HUES48 (cell line): ENCODE results near the gene MT2A.

Experiments used
- H3K27ac ChIP-seq: one replicate; pipeline ENCODE4 v1.7.0; 2013; ENCODE audit warnings: low read depth, low read length, inconsistent platforms
- H3K27me3 ChIP-seq: 2 replicates; pipeline ENCODE4 v1.6.1; 2013; ENCODE audit warnings: mild to moderate bottlenecking, low read length; ENCODE audit not compliant: control insufficient read depth, insufficient read depth
- H3K36me3 ChIP-seq: 2 replicates; pipeline ENCODE4 v1.6.1; 2013; ENCODE audit warnings: low read length; ENCODE audit not compliant: control insufficient read depth, insufficient read depth
- H3K4me1 ChIP-seq: 2 replicates; pipeline ENCODE4 v1.6.1; 2013; ENCODE audit warnings: mild to moderate bottlenecking, low read length; ENCODE audit not compliant: control insufficient read depth, insufficient read depth
- H3K4me3 ChIP-seq: 2 replicates; pipeline ENCODE4 v1.5.1; 2013; ENCODE audit warnings: mild to moderate bottlenecking, low read depth, low read length
- H3K9ac ChIP-seq: 2 replicates; pipeline ENCODE4 v1.6.1; 2013; ENCODE audit warnings: mild to moderate bottlenecking, low read depth, low read length, moderate library complexity
- H3K9me3 ChIP-seq: 2 replicates; pipeline ENCODE4 v1.6.1; 2013; ENCODE audit warnings: low read length; ENCODE audit not compliant: control insufficient read depth, insufficient read depth

MT2A gene

GRCh38 chr16:56657555-56658326 is 49.4 kb downstream of the MT2A start, which contains the start of gene MT1F:
TSS of gene MT1F (plus strand) at chr16:56657959. CDS start at chr16:56658059, 100 bp downstream.
- Histone ChIP-seq H3K4me1 (peaks cover 11% of the 10 kb centered on the region), H3K27me3 (peaks cover 88% of the 10 kb centered on the region), H3K36me3 (no peaks in the 10 kb centered on the region), H3K4me3 (peak within 1 kb of the TSS; percentile 66), H3K27ac (peak within 1 kb of the TSS; percentile 83), H3K9ac (no peak within 1 kb of the TSS), H3K9me3 (no peaks in the 10 kb centered on the region)

- H3K9me3 ChIP-seq: no peaks in the 10 kb centered on the region
- peak overlapping the region; percentile 66 for H3K4me3 ChIP-seq
- H3K27ac ChIP-seq: no peak overlapping the region
- no peaks in the 10 kb centered on the region for H3K36me3 ChIP-seq
- H3K9ac ChIP-seq: no peak overlapping the region
- peaks cover 11% of the 10 kb centered on the region for H3K4me1 ChIP-seq
- peaks cover 88% of the 10 kb centered on the region for H3K27me3 ChIP-seq
Measured at GRCh38 chr16:56658327-56658875, 50.0 kb downstream of the MT2A start.
